ENCODE measurements around the gene RAPGEF4.

- TF ChIP-seq CTCF (IDR thresholded peaks at IDR 0.05) (no peak), POLR2A (IDR thresholded peaks at IDR 0.05) (no peak)
These were observed 273.1 kb downstream of the RAPGEF4 start for GRCh38 chr2:173008786-173009185.
